ENCODE results near the gene ENG.

GRCh38 chr9:127860260-127860659 is 5.8 kb upstream of the ENG start:
- no peak for TF ChIP-seq CTCF (IDR thresholded peaks at IDR 0.05; ENCODE audit: low read depth, low read length)
- no peak for TF ChIP-seq EZH2phosphoT487 (IDR thresholded peaks at IDR 0.05; ENCODE audit: low read depth)
